Sigmoid colon (tissue), 7 donors: ENCODE results near the gene NECTIN4. TPM values are rescaled to one million over a fixed set of nuclear protein-coding genes. Genes with fewer than 3 reads are reported as not detected.

ENCODE experiments used
- DNase-seq: peaks from one replicate; pipeline ENCODE4 v3.0.0-alpha.2; 2019
- H3K27ac ChIP-seq, 4 donors: fragments of 200-600 bp; sonication (generic); one replicate each; pipeline ENCODE4 v1.5.1; 2016 to 2019; ENCODE audit warnings: mild to moderate bottlenecking in 1 of 4
- H3K27me3 ChIP-seq, 3 donors: fragments of 200-600 bp; sonication (generic); one replicate each; pipeline ENCODE4 v1.5.1; 2019; ENCODE audit warnings: mild to moderate bottlenecking in 1 of 3
- H3K36me3 ChIP-seq, 4 donors: fragments of 200-600 bp; sonication (generic); one replicate each; pipeline ENCODE4 v1.5.1; 2016 to 2019
- H3K4me1 ChIP-seq, 4 donors: fragments of 200-600 bp; sonication (generic); one replicate each; pipeline ENCODE4 v1.5.1; 2017 to 2019
- H3K4me3 ChIP-seq, 4 donors: fragments of 200-600 bp; sonication (generic); one replicate each; pipeline ENCODE4 v1.5.1; 2017 to 2019; ENCODE audit warnings: mild to moderate bottlenecking in 2 of 4, moderate library complexity in 1 of 4
- H3K9me3 ChIP-seq, 4 donors: fragments of 200-600 bp in 3 of 4; sonication (generic) in 3 of 4; one replicate each; pipeline versions ENCODE4 v1.5.1 to v1.6.1; 2013 to 2019
- EP300 ChIP-seq, 4 donors: sonication (generic); formaldehyde crosslinking; IDR thresholded peaks; one replicate each; pipeline ENCODE4 v1.6.1; 2017; ENCODE audit warnings: antibody characterized with exemption in 4 of 4
- POLR2A ChIP-seq, 2 donors: fragments of 450-650 bp; IDR thresholded peaks; one replicate each; pipeline ENCODE4 v1.6.1; 2016; ENCODE audit warnings: antibody characterized with exemption in 2 of 2, mild to moderate bottlenecking in 2 of 2, moderate library complexity in 2 of 2
- POLR2AphosphoS5 ChIP-seq, 4 donors: sonication (generic); formaldehyde crosslinking; IDR thresholded peaks; one replicate each; pipeline ENCODE4 v1.6.1; 2017; ENCODE audit warnings: antibody characterized with exemption in 4 of 4
- WGBS, 2 donors: extraction: QIAGEN DNeasy Blood & Tissue Kit; methylation state at CpG; one replicate each; pipeline ENCODE4 v1.1.7; 2013; 5-methylcytosine and 5-hydroxymethylcytosine counted together
- intact Hi-C: fragments of 100-400 bp; cut with DNase I; formaldehyde crosslinking; loops from one replicate; pipeline ENCODE4 v1.15.1; 2023
- polyA plus RNA-seq, 3 donors: library from polyadenylated mRNA; stranded (reverse); fragments of 200-250 nt; gene quantifications; one replicate each; pipeline ENCODE4 v1.2.3, GENCODE V29; 2013
- total RNA-seq, 4 donors: library from RNA; depleted of rRNA; stranded (reverse); fragments of >200 nt; gene quantifications; one replicate each; pipeline ENCODE4 v1.1.0, GENCODE V29; 2016
- TF ChIP-seq, protein P1 (sequence below), 4 experiments: fragments of 450-650 bp in 3 of 4; fragments of 200-600 bp in 1 of 4; IDR thresholded peaks; one replicate each; pipeline ENCODE4 v1.5.1; 2016 to 2019; ENCODE audit warnings: antibody characterized with exemption in 4 of 4, mild to moderate bottlenecking in 3 of 4, moderate library complexity in 2 of 4
- donor health status: healthy with polysubstance abuse.
- donor health status: Bipolar disorder and iron deficiency.
- donor health status: healthy.

NECTIN4 gene
- total and polyA plus RNA-seq, 7 donors = 1.2 to 2.8 TPM; not detected in 5

DNA sequence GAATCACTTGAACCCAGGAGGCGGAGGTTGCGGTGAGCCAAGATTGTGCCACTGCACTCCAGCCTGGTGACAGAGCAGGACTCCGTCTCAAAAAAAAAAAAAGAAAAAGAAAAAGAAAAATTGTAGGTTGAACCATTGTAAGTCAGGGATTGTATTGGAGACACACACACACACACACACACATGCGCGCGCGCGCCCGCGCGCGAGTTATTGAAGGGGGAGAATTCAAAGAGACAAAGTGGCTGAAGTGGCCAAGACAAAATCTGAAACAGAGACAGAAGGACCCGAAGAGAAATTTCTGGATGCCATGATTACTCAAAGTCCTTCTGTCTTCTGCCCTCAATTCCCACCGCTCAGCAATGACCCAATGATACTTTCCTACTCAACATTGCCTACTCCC lies 5.1 kb upstream of the NECTIN4 start:
- peaks cover 0 to 19% (median 15%) of the 10 kb centered on the region in 4 donors for H3K4me1 ChIP-seq
- TF ChIP-seq POLR2AphosphoS5 (IDR thresholded peaks at IDR 0.05) (no peak), EP300 (IDR thresholded peaks at IDR 0.05) (no peak), POLR2A (IDR thresholded peaks at IDR 0.05) (no peak)
- TF ChIP-seq, protein P1, sequence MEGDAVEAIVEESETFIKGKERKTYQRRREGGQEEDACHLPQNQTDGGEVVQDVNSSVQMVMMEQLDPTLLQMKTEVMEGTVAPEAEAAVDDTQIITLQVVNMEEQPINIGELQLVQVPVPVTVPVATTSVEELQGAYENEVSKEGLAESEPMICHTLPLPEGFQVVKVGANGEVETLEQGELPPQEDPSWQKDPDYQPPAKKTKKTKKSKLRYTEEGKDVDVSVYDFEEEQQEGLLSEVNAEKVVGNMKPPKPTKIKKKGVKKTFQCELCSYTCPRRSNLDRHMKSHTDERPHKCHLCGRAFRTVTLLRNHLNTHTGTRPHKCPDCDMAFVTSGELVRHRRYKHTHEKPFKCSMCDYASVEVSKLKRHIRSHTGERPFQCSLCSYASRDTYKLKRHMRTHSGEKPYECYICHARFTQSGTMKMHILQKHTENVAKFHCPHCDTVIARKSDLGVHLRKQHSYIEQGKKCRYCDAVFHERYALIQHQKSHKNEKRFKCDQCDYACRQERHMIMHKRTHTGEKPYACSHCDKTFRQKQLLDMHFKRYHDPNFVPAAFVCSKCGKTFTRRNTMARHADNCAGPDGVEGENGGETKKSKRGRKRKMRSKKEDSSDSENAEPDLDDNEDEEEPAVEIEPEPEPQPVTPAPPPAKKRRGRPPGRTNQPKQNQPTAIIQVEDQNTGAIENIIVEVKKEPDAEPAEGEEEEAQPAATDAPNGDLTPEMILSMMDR (IDR thresholded peaks at IDR 0.05) = no peak
- H3K27me3 ChIP-seq = no peaks in the 10 kb centered on the region
- H3K4me3 ChIP-seq = no peak overlapping the region
- intact Hi-C loops = loop anchor here (10.0 kb wide), 1 partner anchor 260 kb away; no protein-coding TSS in a partner anchor
- DNase-seq = no peak
- H3K9me3 ChIP-seq = no peaks in the 10 kb centered on the region
- WGBS, 2 donors = 95 to 99% methylated on average over 14 of the region's 14 CpGs
- no peaks in the 10 kb centered on the region for H3K36me3 ChIP-seq
- H3K27ac ChIP-seq = no peak overlapping the region

DNA sequence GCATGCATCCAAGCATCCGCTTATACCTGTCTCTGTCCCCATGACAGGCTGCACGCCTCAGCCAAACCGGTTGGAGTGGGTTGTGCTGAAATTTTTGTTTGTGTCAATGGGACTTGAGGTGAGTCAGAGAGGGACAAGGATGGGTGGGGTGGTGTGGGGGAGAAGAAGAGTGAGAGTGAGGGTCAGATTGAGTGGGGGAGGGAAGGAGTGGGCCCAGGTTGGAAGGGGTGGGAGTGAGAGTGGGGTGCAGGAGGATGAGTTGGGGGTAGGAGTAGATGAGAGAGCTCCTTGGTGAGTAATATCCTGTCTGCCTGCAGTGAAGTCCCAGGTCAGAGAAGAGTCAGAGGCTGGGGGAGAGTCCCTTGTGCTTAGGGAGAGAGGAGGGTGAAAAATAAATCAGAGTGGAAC lies 3.3 kb upstream of the NECTIN4 start:
- Histone ChIP-seq H3K36me3 (no peaks in the 10 kb centered on the region), H3K27me3 (no peaks in the 10 kb centered on the region), H3K4me3 (no peak overlapping the region), H3K27ac (no peak overlapping the region), H3K4me1 (peaks cover 0 to 5% (median 5%) of the 10 kb centered on the region in 4 donors), H3K9me3 (no peaks in the 10 kb centered on the region)
- DNase-seq = no peak
- 83 to 87% methylated on average over 3 of the region's 3 CpGs for WGBS, 2 donors
- TF ChIP-seq POLR2A (IDR thresholded peaks at IDR 0.05) = no peak
- TF ChIP-seq, protein P1 (IDR thresholded peaks at IDR 0.05) = no peak
- intact Hi-C loops = loop anchor here (10.0 kb wide), 1 partner anchor 258 kb away; no protein-coding TSS in a partner anchor

DNA sequence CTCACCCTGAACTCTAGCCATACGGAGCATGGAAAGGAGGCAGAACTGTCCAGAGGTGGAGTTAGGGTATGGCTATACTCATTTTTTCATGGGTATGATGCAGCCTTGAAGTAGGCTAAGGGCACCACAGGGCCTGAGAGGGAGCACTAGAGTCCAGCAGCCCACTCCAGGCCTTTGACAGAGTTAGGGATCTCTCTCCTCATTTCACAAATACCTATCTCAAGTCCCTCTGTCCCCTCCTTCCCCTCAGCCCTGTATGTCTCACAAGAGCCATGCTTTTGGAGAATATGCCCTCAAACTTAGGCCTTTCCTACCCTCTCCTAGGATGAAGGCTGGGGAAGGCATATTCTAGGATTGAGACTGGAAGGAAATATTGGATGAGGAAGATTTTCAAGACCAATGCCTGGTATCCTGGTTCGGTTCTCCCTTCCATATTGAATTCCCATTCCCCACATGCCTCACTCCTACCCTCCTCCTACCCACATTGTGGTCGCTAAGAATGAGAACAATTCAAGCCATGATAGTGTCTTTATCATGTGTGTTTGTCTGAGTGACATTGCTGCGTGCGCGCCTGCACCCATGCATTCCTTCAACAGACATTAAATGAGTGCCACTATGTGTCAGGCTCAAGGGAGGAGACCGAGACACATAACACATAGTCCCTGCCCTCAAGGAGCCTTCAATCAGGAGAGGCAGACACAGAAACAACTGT lies 2.6 kb upstream of the NECTIN4 start:
- intact Hi-C loops = loop anchor here (10.0 kb wide), 1 partner anchor 257 kb away; no protein-coding TSS in a partner anchor
- Histone ChIP-seq H3K36me3 (no peaks in the 10 kb centered on the region), H3K27me3 (no peaks in the 10 kb centered on the region), H3K9me3 (no peaks in the 10 kb centered on the region), H3K4me3 (no peak overlapping the region), H3K27ac (no peak overlapping the region), H3K4me1 (no peaks in the 10 kb centered on the region)
- 93 to 95% methylated on average over 7 of the region's 7 CpGs for WGBS, 2 donors
- no peak for DNase-seq
- TF ChIP-seq EP300 (IDR thresholded peaks at IDR 0.05) = no peak
- no peak for TF ChIP-seq POLR2AphosphoS5 (IDR thresholded peaks at IDR 0.05)
- no peak for TF ChIP-seq POLR2A (IDR thresholded peaks at IDR 0.05)
- TF ChIP-seq, protein P1 (IDR thresholded peaks at IDR 0.05) = no peak

DNA sequence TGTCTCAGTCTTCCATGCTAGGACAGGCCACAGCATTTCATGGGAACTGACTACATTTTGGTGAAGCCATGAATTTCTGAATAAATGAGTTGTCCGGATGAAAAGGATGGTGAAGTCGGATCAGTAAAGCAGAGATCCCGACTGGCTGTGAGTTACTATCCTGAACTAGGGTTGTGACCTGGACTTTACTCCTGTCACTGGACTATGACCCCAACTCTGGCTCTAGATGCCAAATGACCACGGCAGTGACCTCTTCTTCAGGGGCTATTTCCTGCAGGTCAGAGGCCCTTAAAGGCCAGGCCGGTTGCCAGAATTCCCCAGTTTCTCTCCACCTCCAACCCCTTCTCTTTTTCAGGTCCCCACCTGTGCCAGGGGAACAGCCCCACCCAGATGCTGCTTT lies 1.7 kb upstream of the NECTIN4 start:
- intact Hi-C loops = loop anchor here (10.0 kb wide), 1 partner anchor 256 kb away; no protein-coding TSS in a partner anchor

More for the DNA sequence above, 1.7 kb upstream of the NECTIN4 start:
- Histone ChIP-seq H3K36me3 (no peaks in the 10 kb centered on the region), H3K9me3 (no peaks in the 10 kb centered on the region), H3K4me1 (no peaks in the 10 kb centered on the region), H3K27me3 (no peaks in the 10 kb centered on the region), H3K4me3 (no peak overlapping the region), H3K27ac (no peak overlapping the region)
- TF ChIP-seq POLR2AphosphoS5 (IDR thresholded peaks at IDR 0.05) = no peak
- TF ChIP-seq, protein P1 (IDR thresholded peaks at IDR 0.05) = no peak
- TF ChIP-seq POLR2A (IDR thresholded peaks at IDR 0.05) = no peak
- TF ChIP-seq EP300 (IDR thresholded peaks at IDR 0.05) = no peak
- no peak for DNase-seq
- 80 to 84% methylated on average over 5 of the region's 5 CpGs for WGBS, 2 donors
